HEK293T (cell line): ENCODE measurements around the gene PCYT1A.
"Not testable (repeated sequence)": the region's sequence is repeated elsewhere in the genome, so short reads cannot be mapped to it uniquely, and the experiment has no call there.

ENCODE experiments used
- CTCF ChIA-PET: fragments of 350-600 bp; formaldehyde crosslinking; extraction: SDS; loops from one replicate; lab custom pipeline; 2021; ENCODE audit warnings: antibody characterized with exemption, inconsistent platforms; lab: Yijun Ruan, JAX
- POLR2A ChIA-PET: fragments of 350-600 bp; formaldehyde crosslinking; extraction: SDS; loops from one replicate; lab custom pipeline; 2020; ENCODE audit warnings: antibody characterized with exemption, inconsistent platforms; lab: Yijun Ruan, JAX
- DNase-seq: peaks from one replicate; pipeline ENCODE4 v3.0.0; 2012; ENCODE audit warnings: mixed read lengths; ENCODE audit errors: extremely low spot score
- ARNT ChIP-seq: fragments of 450-650 bp; IDR thresholded peaks from 2 replicates; pipeline ENCODE4 v1.6.1; 2017; ENCODE audit warnings: mild to moderate bottlenecking
- BHLHE40 ChIP-seq: fragments of 450-650 bp; IDR thresholded peaks from 2 replicates; pipeline ENCODE4 v1.6.1; 2016; ENCODE audit warnings: mild to moderate bottlenecking, moderate library complexity, borderline replicate concordance
- CTBP1 ChIP-seq: fragments of 450-650 bp; IDR thresholded peaks from 2 replicates; pipeline ENCODE4 v1.6.1; 2016; ENCODE audit warnings: borderline replicate concordance
- ELF4 ChIP-seq: fragments of 450-650 bp; IDR thresholded peaks from 2 replicates; pipeline ENCODE4 v1.6.1; 2017; ENCODE audit warnings: antibody characterized with exemption
- FOXA1 ChIP-seq: fragments of 450-650 bp; IDR thresholded peaks from 2 replicates; pipeline ENCODE4 v1.6.1; 2016; ENCODE audit warnings: mild to moderate bottlenecking
- FOXK2 ChIP-seq: fragments of 450-650 bp; IDR thresholded peaks from 2 replicates; pipeline ENCODE4 v1.6.1; 2016; ENCODE audit warnings: mild to moderate bottlenecking
- FOXM1 ChIP-seq: fragments of 450-650 bp; IDR thresholded peaks from 2 replicates; pipeline ENCODE4 v1.6.1; 2017; ENCODE audit warnings: mild to moderate bottlenecking, borderline replicate concordance
- HDGF ChIP-seq: fragments of 450-650 bp; IDR thresholded peaks from 2 replicates; pipeline ENCODE4 v1.6.1; 2017; ENCODE audit warnings: antibody characterized with exemption, borderline replicate concordance
- L3MBTL2 ChIP-seq: fragments of 450-650 bp; conservative IDR thresholded peaks from 2 replicates; pipeline ENCODE4 v1.6.1; 2016; ENCODE audit warnings: mild to moderate bottlenecking
- LEF1 ChIP-seq: fragments of 450-650 bp; IDR thresholded peaks from 2 replicates; pipeline ENCODE4 v1.6.1; 2017; ENCODE audit warnings: mild to moderate bottlenecking, borderline replicate concordance
- NFRKB ChIP-seq: fragments of 450-650 bp; IDR thresholded peaks from 2 replicates; pipeline ENCODE4 v1.6.1; 2016; ENCODE audit warnings: mild to moderate bottlenecking, moderate library complexity
- PKNOX1 ChIP-seq: fragments of 450-650 bp; IDR thresholded peaks from 2 replicates; pipeline ENCODE4 v1.6.1; 2016
- SP1 ChIP-seq: fragments of 450-650 bp; IDR thresholded peaks from 2 replicates; pipeline ENCODE4 v1.6.1; 2017
- SUZ12 ChIP-seq: fragments of 450-650 bp; IDR thresholded peaks from 2 replicates; pipeline ENCODE4 v1.6.1; 2016; ENCODE audit warnings: mild to moderate bottlenecking
- TARDBP ChIP-seq: fragments of 450-650 bp; IDR thresholded peaks from 2 replicates; pipeline ENCODE4 v1.6.1; 2016
- ZNF384 ChIP-seq: fragments of 450-650 bp; IDR thresholded peaks from 2 replicates; pipeline ENCODE4 v1.6.1; 2016

PCYT1A gene

GRCh38 chr3:196251918-196252317 is 35.6 kb downstream of the PCYT1A start:
- ChIA-PET POLR2A (no interaction called here), CTCF (no interaction called here)
- DNase-seq: no peak
- TF ChIP-seq FOXM1 (no peak), ZNF384 (no peak)

GRCh38 chr3:196246612-196247308 is 40.8 kb downstream of the PCYT1A start:
- ChIA-PET POLR2A (no interaction called here), CTCF (no interaction called here)
- DNase-seq: no peak
- TF ChIP-seq SUZ12 (no peak), FOXM1 (no peak), ARNT (no peak), BHLHE40 (no peak), TARDBP (no peak), FOXA1 (no peak), NFRKB (no peak), PKNOX1 (no peak), LEF1 (no peak), CTBP1 (no peak)

GRCh38 chr3:196244166-196244565 is 43.4 kb downstream of the PCYT1A start:
- POLR2A ChIA-PET, DNase-seq, CTCF ChIA-PET: not testable (repeated sequence)

- no peak for TF ChIP-seq PKNOX1
- TF ChIP-seq ZNF384: no peak
- TF ChIP-seq FOXA1: no peak
- TF ChIP-seq CTBP1: no peak
- TF ChIP-seq TARDBP: no peak
- no peak for TF ChIP-seq L3MBTL2
- TF ChIP-seq BHLHE40: no peak
- no peak for TF ChIP-seq ARNT
- TF ChIP-seq NFRKB: no peak
- no peak for TF ChIP-seq SP1
- TF ChIP-seq HDGF: no peak
- no peak for TF ChIP-seq LEF1
- no peak for TF ChIP-seq ELF4
- ChIA-PET CTCF (no interaction called here), POLR2A (no interaction called here)
- no peak for DNase-seq
These were observed 45.8 kb downstream of the PCYT1A start for GRCh38 chr3:196241704-196242103.

- TF ChIP-seq PKNOX1: no peak
- no peak for TF ChIP-seq BHLHE40
- no peak for TF ChIP-seq L3MBTL2
- TF ChIP-seq HDGF: no peak
- no peak for TF ChIP-seq CTBP1
- no peak for TF ChIP-seq ZNF384
- TF ChIP-seq ARNT: no peak
- TF ChIP-seq FOXM1: no peak
- no peak for TF ChIP-seq NFRKB
- no peak for TF ChIP-seq LEF1
- no peak for TF ChIP-seq SP1
- TF ChIP-seq FOXA1: no peak
- TF ChIP-seq SUZ12: no peak
- no peak for TF ChIP-seq TARDBP
- no peak for TF ChIP-seq FOXK2
- POLR2A ChIA-PET: no interaction called here
- DNase-seq: no peak
- CTCF ChIA-PET: interaction anchor here (1.2 kb wide), 1 partner anchor 13 kb away, joined by 5 read pairs; no protein-coding TSS in a partner anchor
These were observed 47.1 kb downstream of the PCYT1A start for GRCh38 chr3:196240424-196240823.

GRCh38 chr3:196238612-196239560 is 48.6 kb downstream of the PCYT1A start:
- no peak for TF ChIP-seq PKNOX1
- TF ChIP-seq FOXA1: no peak
- no peak for TF ChIP-seq ELF4
- no peak for TF ChIP-seq SUZ12
- no peak for TF ChIP-seq CTBP1
- no peak for TF ChIP-seq LEF1
- no peak for TF ChIP-seq TARDBP
- no peak for TF ChIP-seq ARNT
- TF ChIP-seq BHLHE40: no peak
- no peak for TF ChIP-seq ZNF384
- no peak for DNase-seq
- CTCF ChIA-PET: no interaction called here
- POLR2A ChIA-PET: no interaction called here
